ENCODE data around the gene NXPE3. TPM values are rescaled to one million over a fixed set of nuclear protein-coding genes. Genes with fewer than 3 reads are reported as not detected.

NXPE3 gene
- total RNA-seq, 1 donor from 2014 or later = 11.0 TPM

GRCh38 chr3:101838691-101839090, 59.7 kb downstream of the NXPE3 start:
- Histone ChIP-seq H3K9ac (ENCODE audit: low read depth in 1 of 3, low read length in 3 of 3) (no peak overlapping the region), H3K36me3 (ENCODE audit: control insufficient read depth in 3 of 3, insufficient read depth in 3 of 3, low read length in 3 of 3) (peaks cover 0 to 3% (median 0%) of the 10 kb centered on the region in 3 donors), H3K27me3 (ENCODE audit: control insufficient read depth in 3 of 3, insufficient read depth in 3 of 3, low read length in 3 of 3) (no peaks in the 10 kb centered on the region), H3K4me3 (ENCODE audit: low read length in 3 of 3) (no peak overlapping the region), H3K4me1 (ENCODE audit: control insufficient read depth in 3 of 3, insufficient read depth in 3 of 3, low read length in 3 of 3) (peaks cover 2 to 10% (median 4%) of the 10 kb centered on the region in 3 donors), H3K27ac (ENCODE audit: low read depth, low read length) (no peak overlapping the region), H3K9me3 (ENCODE audit: control insufficient read depth in 3 of 3, low read length in 3 of 3) (no peaks in the 10 kb centered on the region)

- Histone ChIP-seq H3K36me3 (ENCODE audit: control insufficient read depth in 3 of 3, insufficient read depth in 3 of 3, low read length in 3 of 3) (no peaks in the 10 kb centered on the region), H3K27me3 (ENCODE audit: control insufficient read depth in 3 of 3, insufficient read depth in 3 of 3, low read length in 3 of 3) (no peaks in the 10 kb centered on the region), H3K9ac (ENCODE audit: low read depth in 1 of 3, low read length in 3 of 3) (no peak overlapping the region), H3K9me3 (ENCODE audit: control insufficient read depth in 3 of 3, low read length in 3 of 3) (no peaks in the 10 kb centered on the region), H3K4me3 (ENCODE audit: low read length in 3 of 3) (no peak overlapping the region), H3K4me1 (ENCODE audit: control insufficient read depth in 3 of 3, insufficient read depth in 3 of 3, low read length in 3 of 3) (peaks cover 2 to 10% (median 4%) of the 10 kb centered on the region in 3 donors), H3K27ac (ENCODE audit: low read depth, low read length) (no peak overlapping the region)
Observed at GRCh38 chr3:101840066-101840465, 61.1 kb downstream of the NXPE3 start.

- H3K36me3 ChIP-seq (ENCODE audit: control insufficient read depth in 3 of 3, insufficient read depth in 3 of 3, low read length in 3 of 3) = no peaks in the 10 kb centered on the region
- H3K4me3 ChIP-seq (ENCODE audit: low read length in 3 of 3) = no peak overlapping the region
- no peaks in the 10 kb centered on the region for H3K27me3 ChIP-seq (ENCODE audit: control insufficient read depth in 3 of 3, insufficient read depth in 3 of 3, low read length in 3 of 3)
- no peak overlapping the region for H3K9ac ChIP-seq (ENCODE audit: low read depth in 1 of 3, low read length in 3 of 3)
- no peak overlapping the region for H3K27ac ChIP-seq (ENCODE audit: low read depth, low read length)
- H3K4me1 ChIP-seq (ENCODE audit: control insufficient read depth in 3 of 3, insufficient read depth in 3 of 3, low read length in 3 of 3) = peaks cover 0 to 3% (median 0%) of the 10 kb centered on the region in 3 donors
- no peaks in the 10 kb centered on the region for H3K9me3 ChIP-seq (ENCODE audit: control insufficient read depth in 3 of 3, low read length in 3 of 3)
Observed at GRCh38 chr3:101842245-101842934, 63.4 kb downstream of the NXPE3 start.

DNA sequence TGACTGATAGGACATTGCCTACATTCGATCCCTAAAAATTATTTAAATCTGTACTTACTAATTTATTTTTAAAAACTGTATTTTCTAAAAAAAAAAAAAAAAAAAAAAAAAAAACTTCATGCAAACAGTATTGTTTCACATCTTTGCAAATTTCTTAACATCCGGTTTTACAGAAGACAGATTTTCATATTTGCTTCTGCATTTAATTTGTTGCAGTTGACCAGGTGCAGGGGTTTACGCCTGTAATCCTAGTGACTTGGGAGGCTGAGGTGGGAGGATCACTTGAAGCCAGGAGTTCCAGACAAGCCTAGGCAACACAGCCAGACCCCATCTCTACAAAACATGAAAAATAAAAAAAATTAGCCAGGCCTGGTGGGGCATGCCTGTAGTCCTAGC, 63.9 kb downstream of the NXPE3 start:
- Histone ChIP-seq H3K27me3 (ENCODE audit: control insufficient read depth in 3 of 3, insufficient read depth in 3 of 3, low read length in 3 of 3) (no peaks in the 10 kb centered on the region), H3K4me1 (ENCODE audit: control insufficient read depth in 3 of 3, insufficient read depth in 3 of 3, low read length in 3 of 3) (peaks cover 0 to 3% (median 0%) of the 10 kb centered on the region in 3 donors), H3K27ac (ENCODE audit: low read depth, low read length) (no peak overlapping the region), H3K4me3 (ENCODE audit: low read length in 3 of 3) (no peak overlapping the region), H3K36me3 (ENCODE audit: control insufficient read depth in 3 of 3, insufficient read depth in 3 of 3, low read length in 3 of 3) (no peaks in the 10 kb centered on the region), H3K9ac (ENCODE audit: low read depth in 1 of 3, low read length in 3 of 3) (no peak overlapping the region), H3K9me3 (ENCODE audit: control insufficient read depth in 3 of 3, low read length in 3 of 3) (no peaks in the 10 kb centered on the region)

DNA sequence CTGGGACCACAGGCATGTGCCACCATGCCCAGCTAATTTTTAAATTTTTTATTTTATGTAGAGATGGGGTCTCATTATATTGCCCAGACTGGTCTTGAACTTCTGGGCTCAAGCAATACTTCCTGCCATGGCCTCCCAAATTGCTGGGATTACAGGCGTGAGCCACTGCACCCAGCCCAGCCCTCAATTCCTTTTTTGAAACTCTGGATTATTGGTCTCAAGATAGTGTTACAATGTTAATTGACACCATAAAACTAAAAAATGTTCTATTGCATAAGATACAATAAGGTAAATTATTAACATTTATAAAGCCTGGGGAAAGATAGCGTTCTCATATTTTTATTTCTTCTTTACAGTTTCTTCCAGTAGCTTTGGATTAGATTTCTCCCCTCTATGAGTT, 66.4 kb downstream of the NXPE3 start:
- Histone ChIP-seq H3K36me3 (ENCODE audit: control insufficient read depth in 3 of 3, insufficient read depth in 3 of 3, low read length in 3 of 3) (no peaks in the 10 kb centered on the region), H3K4me3 (ENCODE audit: low read length in 3 of 3) (no peak overlapping the region), H3K9me3 (ENCODE audit: control insufficient read depth in 3 of 3, low read length in 3 of 3) (no peaks in the 10 kb centered on the region), H3K27ac (ENCODE audit: low read depth, low read length) (no peak overlapping the region), H3K9ac (ENCODE audit: low read depth in 1 of 3, low read length in 3 of 3) (no peak overlapping the region), H3K4me1 (ENCODE audit: control insufficient read depth in 3 of 3, insufficient read depth in 3 of 3, low read length in 3 of 3) (peaks cover 2 to 5% (median 3%) of the 10 kb centered on the region in 3 donors), H3K27me3 (ENCODE audit: control insufficient read depth in 3 of 3, insufficient read depth in 3 of 3, low read length in 3 of 3) (no peaks in the 10 kb centered on the region)

DNA sequence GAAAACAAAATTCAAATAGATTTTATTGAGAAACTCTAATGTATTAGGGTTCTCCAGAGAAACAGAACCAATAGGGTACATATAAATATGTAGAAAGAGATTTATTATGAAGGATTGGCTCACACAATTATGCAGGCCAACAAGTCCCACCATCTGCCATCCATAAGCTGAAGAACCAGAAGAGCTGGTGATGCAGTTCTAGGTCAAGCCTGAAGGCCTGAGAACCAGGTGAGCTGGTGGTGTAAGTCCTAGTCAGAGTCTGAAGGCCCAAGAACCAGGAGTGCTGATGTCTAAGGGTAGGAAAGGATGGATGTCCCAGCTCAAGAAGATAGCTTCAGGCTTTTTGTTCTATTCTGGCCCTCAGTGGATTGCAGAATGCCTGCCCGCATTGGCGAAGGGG, 67.7 kb downstream of the NXPE3 start:
- Histone ChIP-seq H3K27me3 (ENCODE audit: control insufficient read depth in 3 of 3, insufficient read depth in 3 of 3, low read length in 3 of 3) (no peaks in the 10 kb centered on the region), H3K36me3 (ENCODE audit: control insufficient read depth in 3 of 3, insufficient read depth in 3 of 3, low read length in 3 of 3) (no peaks in the 10 kb centered on the region), H3K9me3 (ENCODE audit: control insufficient read depth in 3 of 3, low read length in 3 of 3) (no peaks in the 10 kb centered on the region), H3K4me1 (ENCODE audit: control insufficient read depth in 3 of 3, insufficient read depth in 3 of 3, low read length in 3 of 3) (peaks cover 2 to 9% (median 3%) of the 10 kb centered on the region in 3 donors), H3K4me3 (ENCODE audit: low read length in 3 of 3) (no peak overlapping the region), H3K27ac (ENCODE audit: low read depth, low read length) (no peak overlapping the region), H3K9ac (ENCODE audit: low read depth in 1 of 3, low read length in 3 of 3) (no peak overlapping the region)

DNA sequence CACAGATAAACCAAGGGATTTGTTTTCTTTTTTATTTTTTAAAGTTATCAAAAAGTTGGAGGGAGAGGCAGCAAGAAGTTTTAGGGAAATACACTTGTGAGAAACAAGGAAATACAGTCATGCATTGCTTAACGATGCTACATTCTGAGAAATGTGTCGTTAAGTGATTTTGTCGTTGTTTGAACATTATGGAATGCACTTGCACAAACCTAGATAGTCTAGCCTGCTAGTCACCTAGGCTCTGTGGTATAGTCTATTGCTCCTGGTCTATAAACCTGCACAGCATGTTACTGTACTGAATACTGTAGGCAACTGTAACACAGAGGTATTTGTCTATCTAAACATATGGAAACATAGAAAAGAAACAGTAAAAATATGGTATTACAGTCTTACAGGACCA, 68.3 kb downstream of the NXPE3 start:
- Histone ChIP-seq H3K36me3 (ENCODE audit: control insufficient read depth in 3 of 3, insufficient read depth in 3 of 3, low read length in 3 of 3) (peaks cover 0 to 5% (median 3%) of the 10 kb centered on the region in 3 donors), H3K27ac (ENCODE audit: low read depth, low read length) (no peak overlapping the region), H3K9me3 (ENCODE audit: control insufficient read depth in 3 of 3, low read length in 3 of 3) (no peaks in the 10 kb centered on the region), H3K27me3 (ENCODE audit: control insufficient read depth in 3 of 3, insufficient read depth in 3 of 3, low read length in 3 of 3) (no peaks in the 10 kb centered on the region), H3K9ac (ENCODE audit: low read depth in 1 of 3, low read length in 3 of 3) (no peak overlapping the region), H3K4me1 (ENCODE audit: control insufficient read depth in 3 of 3, insufficient read depth in 3 of 3, low read length in 3 of 3) (peaks cover 2 to 9% (median 3%) of the 10 kb centered on the region in 3 donors), H3K4me3 (ENCODE audit: low read length in 3 of 3) (no peak overlapping the region)

DNA sequence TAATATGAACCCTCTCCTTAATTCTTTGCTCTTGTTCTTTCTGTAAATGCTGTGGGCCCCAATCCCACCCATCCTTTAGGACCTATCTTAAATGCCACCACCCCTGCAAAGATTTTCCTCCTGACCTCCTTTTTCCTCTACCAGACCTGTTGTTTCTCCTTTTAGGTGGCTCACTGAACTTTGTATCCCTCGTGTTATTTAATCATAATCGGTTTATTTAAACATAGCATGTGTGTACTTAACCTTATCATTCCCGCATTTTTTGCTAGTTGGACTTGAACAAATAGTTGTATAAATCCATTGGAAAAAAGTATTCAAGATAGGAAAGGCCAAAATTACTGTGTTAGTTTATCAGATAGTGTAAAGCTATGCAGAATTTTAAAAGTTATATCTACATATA, 69.3 kb downstream of the NXPE3 start:
- H3K9me3 ChIP-seq (ENCODE audit: control insufficient read depth in 3 of 3, low read length in 3 of 3) = no peaks in the 10 kb centered on the region
- peaks cover 2 to 9% (median 3%) of the 10 kb centered on the region in 3 donors for H3K4me1 ChIP-seq (ENCODE audit: control insufficient read depth in 3 of 3, insufficient read depth in 3 of 3, low read length in 3 of 3)
- H3K36me3 ChIP-seq (ENCODE audit: control insufficient read depth in 3 of 3, insufficient read depth in 3 of 3, low read length in 3 of 3) = peaks cover 9 to 15% (median 12%) of the 10 kb centered on the region in 3 donors
- peak overlapping the region; percentile 91 for H3K27ac ChIP-seq (ENCODE audit: low read depth, low read length)
- H3K9ac ChIP-seq (ENCODE audit: low read depth in 1 of 3, low read length in 3 of 3) = peak overlapping the region; percentile 81 to 88 (median 82)
- peak overlapping the region in 2 of 3 donors; percentile 54 to 64 for H3K4me3 ChIP-seq (ENCODE audit: low read length in 3 of 3)
- H3K27me3 ChIP-seq (ENCODE audit: control insufficient read depth in 3 of 3, insufficient read depth in 3 of 3, low read length in 3 of 3) = no peaks in the 10 kb centered on the region

DNA sequence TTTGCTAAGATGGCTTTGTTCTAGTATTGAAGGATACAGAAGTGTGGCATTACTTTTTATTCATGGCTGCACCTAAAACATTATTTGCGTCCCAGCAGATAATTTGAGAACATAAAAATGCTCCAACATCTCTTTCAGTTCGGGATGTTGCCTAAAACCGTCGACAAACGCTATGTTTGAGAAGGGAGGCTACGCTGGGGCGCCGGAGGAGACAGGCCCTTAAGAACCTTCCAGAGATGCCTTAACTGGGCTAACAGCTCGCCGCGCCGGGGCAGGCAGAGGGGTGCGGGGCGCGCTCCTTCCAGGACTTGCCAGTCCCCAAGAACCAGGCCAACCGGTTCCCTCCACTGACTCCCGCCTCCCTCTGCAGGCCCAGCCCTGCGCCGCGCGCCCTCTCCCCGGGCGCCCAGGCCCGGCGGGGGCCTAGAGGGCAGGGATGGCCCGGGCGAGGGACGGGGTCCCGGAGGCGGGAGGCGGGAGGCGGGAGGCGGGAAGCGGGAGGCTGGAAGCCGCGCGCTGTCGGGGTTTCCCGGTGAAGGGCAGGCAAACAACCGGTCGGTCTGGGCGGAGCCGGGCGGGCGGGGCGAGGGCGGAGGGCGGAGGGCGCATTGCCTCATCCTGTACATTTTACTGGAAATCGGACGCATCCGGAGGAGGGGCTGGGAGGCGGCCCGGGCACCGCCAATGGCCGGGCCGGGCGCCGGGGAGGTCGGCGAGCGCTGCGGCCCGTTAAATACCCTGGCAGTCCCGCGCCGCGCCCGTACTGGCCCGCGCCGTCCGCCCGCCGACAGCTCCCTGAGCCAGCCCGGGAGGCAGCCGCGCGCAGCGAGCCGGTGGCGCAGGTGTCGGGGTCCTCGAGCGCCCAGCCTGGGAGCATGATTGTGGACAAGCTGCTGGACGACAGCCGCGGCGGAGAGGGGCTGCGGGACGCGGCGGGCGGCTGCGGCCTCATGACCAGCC, 70.0 kb downstream of the NXPE3 start, which contains the start of gene NFKBIZ:
Gene NFKBIZ (plus strand): TSS at position 761 of the 960 bp plus-strand sequence. CDS start 115 bp downstream, at position 876.
- peaks cover 13 to 22% (median 19%) of the 10 kb centered on the region in 3 donors for H3K36me3 ChIP-seq (ENCODE audit: control insufficient read depth in 3 of 3, insufficient read depth in 3 of 3, low read length in 3 of 3)
- peaks cover 2 to 9% (median 3%) of the 10 kb centered on the region in 3 donors for H3K4me1 ChIP-seq (ENCODE audit: control insufficient read depth in 3 of 3, insufficient read depth in 3 of 3, low read length in 3 of 3)
- no peaks in the 10 kb centered on the region for H3K27me3 ChIP-seq (ENCODE audit: control insufficient read depth in 3 of 3, insufficient read depth in 3 of 3, low read length in 3 of 3)
- H3K9ac ChIP-seq (ENCODE audit: low read depth in 1 of 3, low read length in 3 of 3) = peak within 1 kb of the TSS; percentile 88 to 90 (median 88)
- H3K9me3 ChIP-seq (ENCODE audit: control insufficient read depth in 3 of 3, low read length in 3 of 3) = no peaks in the 10 kb centered on the region
- H3K4me3 ChIP-seq (ENCODE audit: low read length in 3 of 3) = peak within 1 kb of the TSS; percentile 84 to 91 (median 90)
- peak within 1 kb of the TSS; percentile 93 for H3K27ac ChIP-seq (ENCODE audit: low read depth, low read length)
